Activated CD4-positive, alpha-beta T cell treated with anti-CD3 and anti-CD28 coated beads, Interleukin-2, amount 10 ng/mL, durations not matched to agents 7 days and 5 days (primary cell): ENCODE data around the gene PPP1R12B. TPM values are rescaled to one million over a fixed set of nuclear protein-coding genes. Genes with fewer than 3 reads are reported as not detected.

ENCODE experiments used
- CTCF ChIA-PET: fragments of 350-600 bp; sonication (Branson Sonifier 250); formaldehyde crosslinking; loops from one replicate; lab custom pipeline; 2021; ENCODE audit warnings: antibody characterized with exemption; lab: Charles Lee
- POLR2A ChIA-PET: fragments of 350-600 bp; sonication (Branson Sonifier 250); formaldehyde crosslinking; loops from one replicate; lab custom pipeline; 2021; ENCODE audit warnings: antibody characterized with exemption; lab: Charles Lee
- DNase-seq: peaks from one replicate; pipeline ENCODE4 v3.0.0-alpha.2; 2020
- H3K27ac Mint-ChIP-seq: one replicate; pipeline ENCODE4 v1.8.0; 2021; ENCODE audit warnings: mild to moderate bottlenecking, moderate library complexity, mixed read lengths
- H3K27me3 Mint-ChIP-seq: one replicate; pipeline ENCODE4 v1.8.0; 2021; ENCODE audit warnings: mixed read lengths
- H3K36me3 Mint-ChIP-seq: one replicate; pipeline ENCODE4 v1.8.0; 2021; ENCODE audit warnings: low read depth, mixed read lengths
- H3K4me1 Mint-ChIP-seq: one replicate; pipeline ENCODE4 v1.8.0; 2021; ENCODE audit warnings: mixed read lengths
- H3K4me3 Mint-ChIP-seq: one replicate; pipeline ENCODE4 v1.8.0; 2021; ENCODE audit warnings: mild to moderate bottlenecking, moderate library complexity, mixed read lengths
- H3K9me3 Mint-ChIP-seq: one replicate; pipeline ENCODE4 v1.8.0; 2021; ENCODE audit warnings: mixed read lengths
- total RNA-seq, 2 experiments: library from RNA; stranded (reverse); gene quantifications; one replicate each; pipeline ENCODE4 v1.2.3, GENCODE V29; 2021

PPP1R12B gene
- total RNA-seq, 2 experiments from 2014 or later, result 20.2 to 25.0 TPM

DNA sequence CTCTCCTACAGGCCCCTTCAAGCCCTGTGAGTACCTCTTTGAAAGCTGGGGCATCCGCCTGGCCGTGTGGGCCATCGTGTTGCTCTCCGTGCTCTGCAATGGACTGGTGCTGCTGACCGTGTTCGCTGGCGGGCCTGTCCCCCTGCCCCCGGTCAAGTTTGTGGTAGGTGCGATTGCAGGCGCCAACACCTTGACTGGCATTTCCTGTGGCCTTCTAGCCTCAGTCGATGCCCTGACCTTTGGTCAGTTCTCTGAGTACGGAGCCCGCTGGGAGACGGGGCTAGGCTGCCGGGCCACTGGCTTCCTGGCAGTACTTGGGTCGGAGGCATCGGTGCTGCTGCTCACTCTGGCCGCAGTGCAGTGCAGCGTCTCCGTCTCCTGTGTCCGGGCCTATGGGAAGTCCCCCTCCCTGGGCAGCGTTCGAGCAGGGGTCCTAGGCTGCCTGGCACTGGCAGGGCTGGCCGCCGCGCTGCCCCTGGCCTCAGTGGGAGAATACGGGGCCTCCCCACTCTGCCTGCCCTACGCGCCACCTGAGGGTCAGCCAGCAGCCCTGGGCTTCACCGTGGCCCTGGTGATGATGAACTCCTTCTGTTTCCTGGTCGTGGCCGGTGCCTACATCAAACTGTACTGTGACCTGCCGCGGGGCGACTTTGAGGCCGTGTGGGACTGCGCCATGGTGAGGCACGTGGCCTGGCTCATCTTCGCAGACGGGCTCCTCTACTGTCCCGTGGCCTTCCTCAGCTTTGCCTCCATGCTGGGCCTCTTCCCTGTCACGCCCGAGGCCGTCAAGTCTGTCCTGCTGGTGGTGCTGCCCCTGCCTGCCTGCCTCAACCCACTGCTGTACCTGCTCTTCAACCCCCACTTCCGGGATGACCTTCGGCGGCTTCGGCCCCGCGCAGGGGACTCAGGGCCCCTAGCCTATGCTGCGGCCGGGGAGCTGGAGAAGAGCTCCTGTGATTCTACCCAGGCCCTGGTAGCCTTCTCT is 30.3 kb upstream of the PPP1R12B start:
- no peak for DNase-seq
- ChIA-PET POLR2A (interaction anchor here (0.6 kb wide), 1 partner anchor 167 kb away, joined by 4 read pairs; no protein-coding TSS in a partner anchor), CTCF (interaction anchor here (0.5 to 1.9 kb wide), 2 partner anchors 11 to 18 kb away, joined by 3 to 5 read pairs; no protein-coding TSS in a partner anchor)
- Mint-ChIP-seq H3K27me3 (peaks cover 6% of the 10 kb centered on the region), H3K27ac (no peak overlapping the region), H3K4me3 (no peak overlapping the region), H3K36me3 (no peaks in the 10 kb centered on the region), H3K4me1 (peaks cover 7% of the 10 kb centered on the region), H3K9me3 (no peaks in the 10 kb centered on the region)

DNA sequence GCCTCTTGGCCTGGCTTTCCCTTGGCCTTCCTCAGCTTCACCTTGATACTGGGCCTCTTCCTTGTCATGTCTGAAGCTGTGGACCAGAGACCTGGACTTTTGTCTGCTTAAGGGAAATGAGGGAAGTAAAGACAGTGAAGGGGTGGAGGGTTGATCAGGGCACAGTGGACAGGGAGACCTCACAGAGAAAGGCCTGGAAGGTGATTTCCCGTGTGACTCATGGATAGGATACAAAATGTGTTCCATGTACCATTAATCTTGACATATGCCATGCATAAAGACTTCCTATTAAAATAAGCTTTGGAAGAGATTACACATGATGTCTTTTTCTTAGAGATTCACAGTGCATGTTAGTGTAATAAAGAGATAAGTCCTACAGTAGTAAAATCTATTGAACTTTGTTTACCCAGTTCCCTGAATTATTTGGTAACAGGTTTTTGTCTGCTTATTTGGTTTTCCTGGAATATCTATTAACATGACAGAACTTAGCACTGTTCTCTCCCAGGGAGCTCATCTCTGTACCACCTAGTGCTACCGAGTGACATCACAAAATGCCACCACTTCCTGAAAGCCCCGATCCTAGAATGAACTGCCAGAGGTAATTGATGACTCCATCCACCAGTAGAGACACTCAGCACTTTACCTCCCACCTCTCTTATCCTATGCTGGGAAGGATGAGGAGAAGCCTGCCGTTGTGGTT is 29.0 kb upstream of the PPP1R12B start:
- POLR2A ChIA-PET, result interaction anchor here (0.6 kb wide), 1 partner anchor 168 kb away, joined by 4 read pairs; no protein-coding TSS in a partner anchor
- Mint-ChIP-seq H3K4me1 (peaks cover 7% of the 10 kb centered on the region), H3K4me3 (no peak overlapping the region), H3K27ac (no peak overlapping the region), H3K9me3 (no peaks in the 10 kb centered on the region), H3K27me3 (peaks cover 3% of the 10 kb centered on the region), H3K36me3 (no peaks in the 10 kb centered on the region)
- DNase-seq, result no peak
- CTCF ChIA-PET, result interaction anchor here (0.8 to 1.9 kb wide), 2 partner anchors 13 to 44 kb away, joined by 3 to 5 read pairs; no protein-coding TSS in a partner anchor

DNA sequence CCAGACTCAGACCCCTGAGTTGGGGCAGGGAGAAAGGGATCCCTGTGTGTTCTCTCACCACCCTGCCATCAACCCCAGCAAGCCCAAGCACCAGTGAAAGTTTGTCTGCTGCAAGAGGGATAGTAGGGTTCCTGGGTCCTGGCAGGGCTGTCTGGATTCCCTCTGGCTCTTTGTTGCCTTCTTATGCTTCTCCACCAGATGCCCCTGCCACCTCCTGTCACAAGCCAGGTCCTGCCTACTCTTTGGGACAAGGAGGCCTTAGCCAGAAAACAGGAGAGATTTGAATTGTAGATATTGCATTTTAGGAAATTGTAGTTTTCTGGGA is 28.5 kb upstream of the PPP1R12B start:
- Mint-ChIP-seq H3K36me3 (no peaks in the 10 kb centered on the region), H3K27me3 (peaks cover 3% of the 10 kb centered on the region), H3K4me3 (no peak overlapping the region), H3K4me1 (peaks cover 7% of the 10 kb centered on the region), H3K27ac (no peak overlapping the region), H3K9me3 (no peaks in the 10 kb centered on the region)
- CTCF ChIA-PET, result interaction anchor here (0.8 kb wide), 1 partner anchor 45 kb away, joined by 3 read pairs; no protein-coding TSS in a partner anchor
- no peak for DNase-seq
- POLR2A ChIA-PET, result no interaction called here

DNA sequence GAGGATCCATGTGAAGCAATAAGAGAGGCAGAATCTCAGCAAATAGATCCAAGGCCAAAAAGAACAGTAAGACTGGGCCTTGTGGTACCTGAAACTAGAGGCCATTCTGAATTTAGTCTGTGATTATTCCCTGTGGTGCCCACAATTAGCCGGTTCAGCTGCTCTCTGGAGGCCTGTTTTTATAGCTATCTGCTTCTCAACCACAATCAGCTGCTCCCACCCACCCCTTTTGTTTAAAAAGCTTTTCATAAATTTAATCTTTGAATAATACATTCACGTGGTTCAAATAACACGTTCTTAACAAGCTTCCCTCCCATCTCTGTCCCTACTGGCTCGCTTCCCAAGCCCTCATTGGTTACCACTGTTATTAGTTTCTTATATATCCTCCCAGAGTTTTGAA is 24.8 kb upstream of the PPP1R12B start:
- no peaks in the 10 kb centered on the region for H3K9me3 Mint-ChIP-seq
- ChIA-PET CTCF (interaction anchor here (0.8 kb wide), 1 partner anchor 10 kb away, joined by 3 read pairs; no protein-coding TSS in a partner anchor), POLR2A (no interaction called here)
- no peaks in the 10 kb centered on the region for H3K27me3 Mint-ChIP-seq
- peaks cover 3% of the 10 kb centered on the region for H3K36me3 Mint-ChIP-seq
- no peak overlapping the region for H3K4me3 Mint-ChIP-seq
- no peak overlapping the region for H3K27ac Mint-ChIP-seq
- DNase-seq, result no peak
- peaks cover 7% of the 10 kb centered on the region for H3K4me1 Mint-ChIP-seq

DNA sequence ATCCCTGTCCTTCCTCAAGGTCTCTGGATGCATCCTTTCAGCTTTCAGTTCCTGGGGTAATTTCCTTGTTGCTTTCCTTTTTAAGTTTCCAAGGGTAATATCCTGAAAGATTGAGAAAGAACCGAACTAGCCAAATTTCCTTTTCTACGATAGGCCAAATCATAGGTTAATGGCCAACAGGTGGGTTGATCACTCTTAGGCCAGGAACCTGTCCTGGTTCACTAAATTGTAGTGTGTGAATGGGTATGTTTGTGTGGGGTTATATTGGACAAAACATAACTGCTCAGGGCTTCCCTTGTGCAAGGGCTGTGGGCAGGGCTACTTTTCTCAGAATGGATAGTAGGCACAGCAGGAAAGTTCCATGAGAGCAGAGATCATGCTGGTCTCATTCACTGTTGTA is 23.9 kb upstream of the PPP1R12B start:
- Mint-ChIP-seq H3K4me1 (peaks cover 2% of the 10 kb centered on the region), H3K36me3 (peaks cover 5% of the 10 kb centered on the region), H3K9me3 (no peaks in the 10 kb centered on the region), H3K27me3 (no peaks in the 10 kb centered on the region), H3K4me3 (no peak overlapping the region), H3K27ac (no peak overlapping the region)
- ChIA-PET POLR2A (no interaction called here), CTCF (interaction anchor here (0.6 kb wide), 1 partner anchor 135 kb away, joined by 3 read pairs; no protein-coding TSS in a partner anchor)
- DNase-seq, result no peak

- H3K27ac Mint-ChIP-seq, result no peak overlapping the region
- no peaks in the 10 kb centered on the region for H3K9me3 Mint-ChIP-seq
- H3K4me1 Mint-ChIP-seq, result no peaks in the 10 kb centered on the region
- POLR2A ChIA-PET, result no interaction called here
- CTCF ChIA-PET, result interaction anchor here (0.7 kb wide), 1 partner anchor 20 kb away, joined by 3 read pairs; no protein-coding TSS in a partner anchor
- no peak overlapping the region for H3K4me3 Mint-ChIP-seq
- peaks cover 49% of the 10 kb centered on the region for H3K36me3 Mint-ChIP-seq
- no peaks in the 10 kb centered on the region for H3K27me3 Mint-ChIP-seq
- DNase-seq, result no peak
Observed at GRCh38 chr1:202329891-202330290, 18.6 kb upstream of the PPP1R12B start.

GRCh38 chr1:202333861-202334260 is 14.6 kb upstream of the PPP1R12B start:
- ChIA-PET POLR2A (no interaction called here), CTCF (interaction anchor here (0.5 to 1.9 kb wide), 2 partner anchors 18 to 196 kb away, joined by 3 to 7 read pairs; no protein-coding TSS in a partner anchor)
- peaks cover 13% of the 10 kb centered on the region for H3K4me1 Mint-ChIP-seq
- H3K27ac Mint-ChIP-seq, result no peak overlapping the region
- peaks cover 61% of the 10 kb centered on the region for H3K36me3 Mint-ChIP-seq
- H3K9me3 Mint-ChIP-seq, result no peaks in the 10 kb centered on the region
- H3K4me3 Mint-ChIP-seq, result no peak overlapping the region
- no peak for DNase-seq
- H3K27me3 Mint-ChIP-seq, result no peaks in the 10 kb centered on the region

DNA sequence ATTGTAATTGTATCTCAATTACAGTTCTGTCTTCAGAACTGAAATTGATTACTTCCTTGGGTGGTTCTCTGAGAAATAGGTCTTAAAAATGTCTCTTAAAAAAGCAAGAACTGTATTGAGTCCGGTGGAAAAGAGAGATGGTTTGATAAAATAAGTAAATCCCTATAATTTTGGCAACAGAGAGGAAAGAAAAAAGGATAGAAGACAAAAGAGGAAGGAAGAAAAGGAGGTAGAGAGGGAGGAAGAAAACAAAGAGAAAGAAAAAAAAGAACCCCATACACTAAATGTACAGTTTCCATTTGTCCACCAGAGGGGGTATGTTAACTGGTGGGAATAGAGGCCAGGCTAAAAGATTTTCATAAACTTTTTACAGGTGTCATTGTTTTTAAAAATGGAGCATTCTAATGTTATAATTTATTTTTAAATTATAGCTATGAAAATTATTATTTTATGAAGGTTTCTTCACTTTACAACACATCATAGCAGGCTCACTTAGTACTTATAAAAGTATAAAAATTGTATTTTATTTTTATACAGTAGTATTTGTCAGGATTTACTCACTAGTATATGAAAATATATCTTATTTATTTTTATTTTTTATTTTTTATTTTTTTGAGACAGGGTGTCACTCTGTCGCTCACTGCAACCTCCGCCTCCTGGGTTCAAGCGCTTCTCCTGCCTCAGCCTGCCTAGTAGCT is 4.7 kb upstream of the PPP1R12B start:
- POLR2A ChIA-PET, result no interaction called here
- peaks cover 41% of the 10 kb centered on the region for H3K4me1 Mint-ChIP-seq
- H3K27ac Mint-ChIP-seq, result peak overlapping the region; percentile 83
- DNase-seq, result peak; percentile 40
- no peaks in the 10 kb centered on the region for H3K27me3 Mint-ChIP-seq
- CTCF ChIA-PET, result interaction anchor here (0.6 to 1.3 kb wide), 6 partner anchors 8 to 577 kb away, joined by 3 to 5 read pairs (median 3); no protein-coding TSS in a partner anchor
- H3K9me3 Mint-ChIP-seq, result no peaks in the 10 kb centered on the region
- H3K36me3 Mint-ChIP-seq, result peaks cover 15% of the 10 kb centered on the region
- H3K4me3 Mint-ChIP-seq, result peak overlapping the region; percentile 56

DNA sequence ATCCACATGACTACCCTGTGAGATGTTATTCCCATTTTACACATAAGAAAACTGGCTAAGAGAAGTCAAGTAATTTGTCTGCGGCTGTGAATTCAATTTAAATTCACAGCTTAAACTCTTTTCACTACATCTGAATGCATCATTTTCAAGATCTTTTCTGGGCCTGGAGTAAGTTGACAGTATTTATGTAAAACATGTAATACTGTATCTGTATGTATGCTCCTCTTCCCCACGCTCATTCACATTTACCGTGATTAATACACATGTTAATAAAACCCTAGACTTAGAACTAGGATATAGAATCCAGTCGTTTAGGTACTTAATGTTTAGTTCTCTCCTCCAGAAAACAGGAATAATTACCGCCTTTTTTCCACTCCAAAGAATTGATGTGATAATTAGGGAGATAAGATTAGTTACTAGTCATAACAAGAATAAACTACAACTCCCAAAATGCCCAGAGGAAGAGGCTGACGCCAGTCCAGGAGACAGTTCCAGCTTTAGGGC is 442 bp upstream of the PPP1R12B start:
- Mint-ChIP-seq H3K36me3 (peaks cover 2% of the 10 kb centered on the region), H3K4me3 (peak overlapping the region; percentile 84), H3K27me3 (no peaks in the 10 kb centered on the region), H3K27ac (peak overlapping the region; percentile 84), H3K9me3 (no peaks in the 10 kb centered on the region), H3K4me1 (peaks cover 35% of the 10 kb centered on the region)
- DNase-seq, result no peak
- ChIA-PET CTCF (no interaction called here), POLR2A (interaction anchor here (0.6 kb wide), 1 partner anchor 239 kb away, joined by 3 read pairs; no protein-coding TSS in a partner anchor)

- Mint-ChIP-seq H3K27ac (peak overlapping the region; percentile 84), H3K27me3 (no peaks in the 10 kb centered on the region), H3K4me1 (peaks cover 30% of the 10 kb centered on the region), H3K9me3 (no peaks in the 10 kb centered on the region), H3K36me3 (peaks cover 2% of the 10 kb centered on the region), H3K4me3 (peak overlapping the region; percentile 84)
- DNase-seq, result peak; percentile 31
- CTCF ChIA-PET, result interaction anchor here (0.6 to 1.4 kb wide), 5 partner anchors 11 to 1608 kb away, joined by 3 to 5 read pairs (median 3); no protein-coding TSS in a partner anchor
- POLR2A ChIA-PET, result interaction anchor here (0.6 to 1.5 kb wide), 2 partner anchors 11 to 15 kb away, joined by 3 to 4 read pairs; no protein-coding TSS in a partner anchor
Observed at GRCh38 chr1:202349206-202349928, 868 bp downstream of the PPP1R12B start.

GRCh38 chr1:202351725-202352124 is 3.2 kb downstream of the PPP1R12B start:
- Mint-ChIP-seq H3K27me3 (no peaks in the 10 kb centered on the region), H3K4me3 (no peak overlapping the region), H3K4me1 (peaks cover 30% of the 10 kb centered on the region), H3K9me3 (no peaks in the 10 kb centered on the region), H3K27ac (no peak overlapping the region), H3K36me3 (peaks cover 2% of the 10 kb centered on the region)
- DNase-seq, result no peak
- POLR2A ChIA-PET, result no interaction called here
- CTCF ChIA-PET, result interaction anchor here (0.6 kb wide), 1 partner anchor 146 kb away, joined by 5 read pairs; no protein-coding TSS in a partner anchor
